ENCODE results near the gene ARHGAP21. TPM values are rescaled to one million over a fixed set of nuclear protein-coding genes. Genes with fewer than 3 reads are reported as not detected.

Gene ARHGAP21
- polyA plus RNA-seq, 1 donor (not counting 4 experiments of a cell fraction or from before 2014, with no cell fraction given): 78.5 TPM

GRCh38 chr10:24678757-24679156 is 44.9 kb downstream of the ARHGAP21 start:
- peaks cover 8% of the 10 kb centered on the region for H3K4me1 ChIP-seq (ENCODE audit: control insufficient read depth, extremely low read depth, insufficient read depth, low read length)
- H3K27ac ChIP-seq (ENCODE audit: control insufficient read depth, insufficient read depth, low read length): no peak overlapping the region
- H3K9me1 ChIP-seq (ENCODE audit: control insufficient read depth, extremely low read depth, insufficient read depth, low read length): no peaks in the 10 kb centered on the region
- no peak overlapping the region for H3K4me2 ChIP-seq (ENCODE audit: control insufficient read depth, extremely low read depth, insufficient read depth, low read depth, low read length)
- FAIRE-seq (no peak), DNase-seq (ENCODE audit: low read depth, low spot score) (no peak)
- no peak overlapping the region for H3K4me3 ChIP-seq (ENCODE audit: control insufficient read depth in 2 of 3, extremely low read depth in 1 of 3, insufficient read depth in 2 of 3, low read depth in 1 of 3, low read length in 3 of 3)
- H3K79me2 ChIP-seq (ENCODE audit: control insufficient read depth, insufficient read depth, low read length): peaks cover 90% of the 10 kb centered on the region
- H3K9me3 ChIP-seq (ENCODE audit: control insufficient read depth, low read depth, low read length): no peaks in the 10 kb centered on the region
- H4K20me1 ChIP-seq (ENCODE audit: control insufficient read depth, extremely low read depth, insufficient read depth, low read length): peaks cover 3% of the 10 kb centered on the region
- no peak overlapping the region for H3K9ac ChIP-seq (ENCODE audit: control insufficient read depth, extremely low read depth, insufficient read depth, low read length)
- H3K27me3 ChIP-seq (ENCODE audit: control insufficient read depth, extremely low read depth, insufficient read depth, low read length): no peaks in the 10 kb centered on the region
- TF ChIP-seq, protein P1, sequence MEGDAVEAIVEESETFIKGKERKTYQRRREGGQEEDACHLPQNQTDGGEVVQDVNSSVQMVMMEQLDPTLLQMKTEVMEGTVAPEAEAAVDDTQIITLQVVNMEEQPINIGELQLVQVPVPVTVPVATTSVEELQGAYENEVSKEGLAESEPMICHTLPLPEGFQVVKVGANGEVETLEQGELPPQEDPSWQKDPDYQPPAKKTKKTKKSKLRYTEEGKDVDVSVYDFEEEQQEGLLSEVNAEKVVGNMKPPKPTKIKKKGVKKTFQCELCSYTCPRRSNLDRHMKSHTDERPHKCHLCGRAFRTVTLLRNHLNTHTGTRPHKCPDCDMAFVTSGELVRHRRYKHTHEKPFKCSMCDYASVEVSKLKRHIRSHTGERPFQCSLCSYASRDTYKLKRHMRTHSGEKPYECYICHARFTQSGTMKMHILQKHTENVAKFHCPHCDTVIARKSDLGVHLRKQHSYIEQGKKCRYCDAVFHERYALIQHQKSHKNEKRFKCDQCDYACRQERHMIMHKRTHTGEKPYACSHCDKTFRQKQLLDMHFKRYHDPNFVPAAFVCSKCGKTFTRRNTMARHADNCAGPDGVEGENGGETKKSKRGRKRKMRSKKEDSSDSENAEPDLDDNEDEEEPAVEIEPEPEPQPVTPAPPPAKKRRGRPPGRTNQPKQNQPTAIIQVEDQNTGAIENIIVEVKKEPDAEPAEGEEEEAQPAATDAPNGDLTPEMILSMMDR (optimal IDR thresholded peaks at IDR 0.05 in 1 of 3, IDR thresholded peaks at IDR 0.05 in 1 of 3, conservative IDR thresholded peaks at IDR 0.05 in 1 of 3; ENCODE audit: extremely low read depth in 1 of 3, insufficient read depth in 2 of 3, low read length in 3 of 3): no peak
- TF ChIP-seq EZH2 (IDR thresholded peaks at IDR 0.05; ENCODE audit: low read length): no peak
- H3K36me3 ChIP-seq (ENCODE audit: control insufficient read depth in 2 of 2, extremely low read depth in 1 of 2, insufficient read depth in 2 of 2, low read length in 2 of 2): peaks cover 0 to 1% of the 10 kb centered on the region in 2 experiments
- dilution Hi-C loops (cut with MboI; ENCODE audit: extremely low pct_ligation_motif_present, low sequenced_read_pairs): no loop called here
- no peak overlapping the region for H2AFZ ChIP-seq (ENCODE audit: control insufficient read depth, low read length)

DNA sequence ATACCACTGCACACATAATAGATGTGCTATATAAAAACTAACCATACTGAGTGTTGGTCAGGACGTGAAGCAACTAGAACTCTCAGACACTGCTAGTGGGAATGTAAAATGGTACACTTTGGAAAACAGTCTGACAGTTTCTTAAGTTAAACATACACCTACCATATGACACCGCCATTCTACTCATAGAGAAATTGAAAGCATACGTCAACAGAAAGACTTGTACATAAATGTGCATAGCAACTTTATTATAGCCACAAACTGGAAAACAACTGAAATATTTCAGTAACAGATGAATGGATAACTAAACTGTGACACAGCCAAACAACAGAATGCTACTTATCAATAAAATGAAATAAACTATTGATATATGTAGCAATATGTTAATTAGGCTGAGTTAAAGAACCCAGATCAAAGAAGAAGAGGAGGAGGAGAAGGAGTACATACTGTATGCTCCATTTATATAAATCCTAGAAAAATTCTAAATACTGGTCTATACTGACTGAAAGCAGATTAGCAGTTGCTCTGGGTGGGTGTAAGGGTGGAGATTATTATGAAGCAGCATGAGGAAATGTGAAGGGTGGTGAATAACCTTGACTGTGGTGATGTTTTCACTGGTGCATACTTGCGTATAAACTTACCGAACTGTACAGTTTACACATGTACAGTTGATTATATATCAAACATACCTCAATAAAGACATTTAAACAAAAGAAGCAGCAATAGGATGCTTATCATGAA is 48.6 kb downstream of the ARHGAP21 start:
- Histone ChIP-seq H3K27me3 (ENCODE audit: control insufficient read depth, extremely low read depth, insufficient read depth, low read length) (no peaks in the 10 kb centered on the region), H3K4me3 (ENCODE audit: control insufficient read depth in 2 of 3, extremely low read depth in 1 of 3, insufficient read depth in 2 of 3, low read depth in 1 of 3, low read length in 3 of 3) (no peak overlapping the region), H3K4me1 (ENCODE audit: control insufficient read depth, extremely low read depth, insufficient read depth, low read length) (no peaks in the 10 kb centered on the region), H4K20me1 (ENCODE audit: control insufficient read depth, extremely low read depth, insufficient read depth, low read length) (peaks cover 3% of the 10 kb centered on the region), H3K9ac (ENCODE audit: control insufficient read depth, extremely low read depth, insufficient read depth, low read length) (no peak overlapping the region), H3K27ac (ENCODE audit: control insufficient read depth, insufficient read depth, low read length) (no peak overlapping the region), H3K4me2 (ENCODE audit: control insufficient read depth, extremely low read depth, insufficient read depth, low read depth, low read length) (no peak overlapping the region), H3K9me1 (ENCODE audit: control insufficient read depth, extremely low read depth, insufficient read depth, low read length) (no peaks in the 10 kb centered on the region), H3K79me2 (ENCODE audit: control insufficient read depth, insufficient read depth, low read length) (peaks cover 85% of the 10 kb centered on the region), H3K9me3 (ENCODE audit: control insufficient read depth, low read depth, low read length) (no peaks in the 10 kb centered on the region), H3K36me3 (ENCODE audit: control insufficient read depth in 2 of 2, extremely low read depth in 1 of 2, insufficient read depth in 2 of 2, low read length in 2 of 2) (no peaks in the 10 kb centered on the region), H2AFZ (ENCODE audit: control insufficient read depth, low read length) (no peak overlapping the region)
- no peak for TF ChIP-seq EZH2 (IDR thresholded peaks at IDR 0.05; ENCODE audit: low read length)
- TF ChIP-seq, protein P1 (optimal IDR thresholded peaks at IDR 0.05 in 1 of 3, IDR thresholded peaks at IDR 0.05 in 1 of 3, conservative IDR thresholded peaks at IDR 0.05 in 1 of 3; ENCODE audit: extremely low read depth in 1 of 3, insufficient read depth in 2 of 3, low read length in 3 of 3): no peak
- FAIRE-seq (no peak), DNase-seq (ENCODE audit: low read depth, low spot score) (no peak)
- dilution Hi-C loops (cut with MboI; ENCODE audit: extremely low pct_ligation_motif_present, low sequenced_read_pairs): no loop called here
